Rectal smooth muscle tissue (tissue), 1 donor: ENCODE data around the gene ID2.

ENCODE experiments used
- H3K27ac ChIP-seq: one replicate; pipeline ENCODE4 v1.7.0; 2013; ENCODE audit warnings: low read depth, low read length, inconsistent platforms
- H3K27me3 ChIP-seq: one replicate; pipeline ENCODE4 v1.7.0; 2013; ENCODE audit warnings: low read length; ENCODE audit not compliant: control insufficient read depth, insufficient read depth
- H3K36me3 ChIP-seq: one replicate; pipeline ENCODE4 v1.7.0; 2013; ENCODE audit warnings: low read length; ENCODE audit not compliant: control insufficient read depth, insufficient read depth
- H3K4me1 ChIP-seq: one replicate; pipeline ENCODE4 v1.7.0; 2013; ENCODE audit warnings: low read length; ENCODE audit not compliant: control insufficient read depth, insufficient read depth
- H3K4me3 ChIP-seq: one replicate; pipeline ENCODE4 v1.7.0; 2013; ENCODE audit warnings: low read length
- H3K9ac ChIP-seq: one replicate; pipeline ENCODE4 v1.7.0; 2013; ENCODE audit warnings: low read length

The ID2 gene

DNA sequence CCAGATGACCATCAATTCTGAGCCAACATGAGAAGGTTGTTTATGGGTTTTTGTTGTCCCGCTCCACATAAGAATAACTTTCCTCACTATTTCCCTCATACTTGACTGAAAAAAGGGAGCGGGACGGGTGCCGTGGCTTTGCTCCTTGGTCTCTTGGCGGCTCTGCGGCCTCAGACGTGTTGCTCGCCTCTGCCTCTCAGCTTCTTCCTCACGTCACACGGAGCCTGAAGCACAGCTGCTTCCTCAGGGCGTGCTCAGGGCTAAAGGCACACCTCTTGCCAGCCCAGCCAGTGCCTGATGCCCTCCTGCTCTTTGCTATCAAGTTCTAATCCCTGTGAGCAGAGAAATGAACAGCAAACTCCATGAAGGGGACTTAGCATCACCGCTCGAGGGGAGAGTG lies 17.9 kb upstream of the ID2 start:
- no peak overlapping the region for H3K27ac ChIP-seq

DNA sequence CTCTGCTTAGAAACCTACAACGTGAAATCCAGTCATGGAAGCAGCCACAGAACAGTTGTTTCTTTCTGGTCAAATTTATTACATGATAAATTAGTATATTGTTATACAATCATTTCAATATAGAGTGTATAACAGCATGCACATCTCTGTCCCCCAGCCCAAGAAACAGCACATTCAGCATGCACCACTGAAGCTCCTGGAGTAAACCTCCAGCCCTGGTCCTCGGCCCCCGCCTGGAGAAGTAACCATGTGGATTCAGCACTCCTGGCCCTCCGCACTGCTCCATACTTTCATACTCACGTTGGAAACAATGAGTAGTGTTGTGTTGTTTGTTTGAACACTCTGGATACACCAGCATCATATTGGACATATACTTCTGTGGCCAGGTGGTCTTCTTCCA lies 15.3 kb upstream of the ID2 start:
- peaks cover 8% of the 10 kb centered on the region for H3K4me1 ChIP-seq
- H3K27me3 ChIP-seq = no peaks in the 10 kb centered on the region
- H3K9ac ChIP-seq = no peak overlapping the region
- H3K36me3 ChIP-seq = no peaks in the 10 kb centered on the region
- H3K27ac ChIP-seq = no peak overlapping the region
- no peak overlapping the region for H3K4me3 ChIP-seq

More for the DNA sequence above, 17.9 kb upstream of the ID2 start:
- no peak overlapping the region for H3K9ac ChIP-seq
- H3K4me3 ChIP-seq = no peak overlapping the region
- H3K36me3 ChIP-seq = no peaks in the 10 kb centered on the region
- H3K4me1 ChIP-seq = peaks cover 11% of the 10 kb centered on the region
- H3K27me3 ChIP-seq = no peaks in the 10 kb centered on the region

DNA sequence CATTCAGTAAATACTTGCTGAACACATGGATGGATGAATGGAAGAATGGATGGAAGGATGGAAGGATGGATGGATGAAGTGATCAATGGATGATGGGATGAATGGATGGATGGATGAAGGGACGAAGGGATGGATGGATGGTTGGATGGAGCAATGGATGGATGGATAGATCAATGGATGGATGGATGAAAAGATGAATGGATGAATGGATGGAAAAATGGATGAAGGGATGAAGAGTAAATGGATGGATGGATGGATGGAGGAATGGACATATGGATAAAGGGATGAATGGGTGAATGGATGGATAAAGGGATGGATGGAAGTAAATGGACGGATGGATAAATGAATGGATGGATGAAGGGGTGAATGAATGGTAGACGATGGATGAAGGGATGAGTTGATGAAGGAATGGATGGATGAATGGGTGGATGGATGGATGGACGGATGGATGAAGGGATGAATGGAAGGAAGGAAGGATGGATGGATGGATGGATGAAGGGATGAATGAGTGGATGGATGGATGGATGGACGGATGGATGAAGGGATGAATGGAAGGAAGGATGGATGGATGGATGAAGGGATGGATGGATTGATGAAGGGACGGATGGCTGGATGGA lies 13.9 kb upstream of the ID2 start:
- no peak overlapping the region for H3K4me3 ChIP-seq
- no peaks in the 10 kb centered on the region for H3K36me3 ChIP-seq
- no peak overlapping the region for H3K9ac ChIP-seq
- no peak overlapping the region for H3K27ac ChIP-seq
- H3K4me1 ChIP-seq = no peaks in the 10 kb centered on the region
- no peaks in the 10 kb centered on the region for H3K27me3 ChIP-seq

DNA sequence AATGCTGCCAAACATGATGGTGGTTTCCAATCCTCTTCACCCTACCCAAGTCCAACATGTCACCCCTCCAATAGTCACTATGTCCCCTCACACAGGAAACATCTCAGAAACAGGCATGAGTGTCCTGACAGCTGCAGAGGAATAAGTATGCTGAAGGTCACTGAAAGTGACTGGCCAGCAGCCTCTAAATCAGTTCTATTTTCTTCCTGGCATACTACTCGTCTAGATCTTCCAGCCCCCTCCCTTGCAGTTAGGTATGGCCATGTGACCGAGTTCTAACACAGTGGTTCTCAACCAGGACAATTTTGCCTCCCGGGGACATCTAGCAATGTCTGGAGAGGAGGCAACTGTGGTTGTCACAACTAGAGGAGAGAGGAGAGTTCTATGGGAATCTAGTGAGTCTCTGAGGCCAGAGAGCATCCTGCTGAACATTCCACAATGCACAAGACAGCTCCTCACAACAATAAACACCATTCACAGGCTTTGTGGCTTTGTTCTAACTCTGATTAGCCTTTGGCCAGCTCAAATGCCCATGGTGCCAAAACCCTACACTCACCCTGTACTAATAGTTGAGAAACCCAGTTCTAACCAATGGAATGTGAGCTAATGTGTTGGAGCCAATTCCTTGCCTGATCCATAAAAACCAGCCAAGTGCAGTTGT lies 12.6 kb upstream of the ID2 start:
- Histone ChIP-seq H3K4me3 (no peak overlapping the region), H3K27me3 (no peaks in the 10 kb centered on the region), H3K36me3 (no peaks in the 10 kb centered on the region), H3K9ac (no peak overlapping the region), H3K4me1 (no peaks in the 10 kb centered on the region), H3K27ac (no peak overlapping the region)

DNA sequence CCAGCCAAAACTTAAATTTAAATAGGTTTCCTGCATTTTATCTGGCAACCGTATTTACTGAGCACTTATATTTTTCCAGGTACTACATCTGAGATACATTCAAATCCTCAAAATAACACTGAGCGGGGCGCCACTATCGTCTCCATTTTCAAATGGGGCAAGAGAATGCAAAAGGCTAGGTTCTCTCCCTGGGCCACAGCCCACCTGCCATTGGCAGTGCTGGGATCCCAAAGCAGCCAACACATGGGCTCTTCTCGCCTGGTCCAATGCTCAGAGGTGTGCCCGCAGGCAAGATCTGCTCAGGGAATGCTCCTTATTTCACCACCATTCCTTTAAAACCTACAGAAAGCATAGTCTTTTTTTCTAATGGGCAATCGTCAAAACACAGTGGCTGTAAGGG lies 11.3 kb upstream of the ID2 start:
- H3K36me3 ChIP-seq = no peaks in the 10 kb centered on the region
- H3K9ac ChIP-seq = no peak overlapping the region
- H3K27me3 ChIP-seq = no peaks in the 10 kb centered on the region
- peaks cover under 1% of the 10 kb centered on the region for H3K4me1 ChIP-seq
- H3K27ac ChIP-seq = no peak overlapping the region
- H3K4me3 ChIP-seq = no peak overlapping the region

DNA sequence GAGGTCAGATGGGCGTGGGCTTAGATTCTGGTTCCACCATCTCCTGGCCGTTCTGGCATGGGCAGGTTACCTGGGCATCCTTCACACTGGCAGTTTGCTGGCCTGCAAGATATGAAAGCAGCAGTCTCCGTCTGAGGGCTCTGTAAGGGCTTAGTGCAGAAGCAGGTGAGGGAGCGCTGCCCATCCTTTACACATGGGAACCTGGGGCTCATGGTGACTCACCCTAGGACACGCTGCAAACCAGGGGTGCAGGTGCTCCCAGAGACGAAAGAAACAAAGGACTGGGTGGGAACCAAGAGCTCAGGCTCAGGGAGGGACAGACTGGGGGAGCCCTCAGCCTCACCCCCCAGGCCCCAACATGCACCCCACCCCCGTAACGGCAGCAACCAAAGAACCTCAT lies 10.7 kb upstream of the ID2 start:
- no peak overlapping the region for H3K4me3 ChIP-seq
- peaks cover 4% of the 10 kb centered on the region for H3K4me1 ChIP-seq
- H3K27me3 ChIP-seq = no peaks in the 10 kb centered on the region
- no peak overlapping the region for H3K9ac ChIP-seq
- no peak overlapping the region for H3K27ac ChIP-seq
- no peaks in the 10 kb centered on the region for H3K36me3 ChIP-seq

DNA sequence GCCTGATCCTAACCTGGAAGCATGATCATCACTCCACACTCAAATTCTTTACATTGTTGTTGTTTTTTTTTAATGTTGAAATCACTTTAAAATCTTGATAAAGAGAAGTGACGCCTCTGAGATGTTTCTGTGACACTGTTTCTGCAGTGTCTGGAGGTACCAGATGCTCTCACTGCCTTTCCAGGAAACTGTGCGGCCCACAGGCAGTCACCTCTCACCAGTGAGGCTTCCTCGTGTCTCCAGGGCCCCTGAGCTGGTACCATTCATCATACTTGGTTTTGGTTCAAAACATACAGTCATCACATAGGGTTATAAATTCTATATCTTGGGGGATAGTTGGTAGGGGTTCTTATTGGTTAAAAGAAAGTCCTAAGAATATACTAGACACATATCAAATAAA lies 10.1 kb upstream of the ID2 start:
- H3K27me3 ChIP-seq = no peaks in the 10 kb centered on the region
- no peak overlapping the region for H3K27ac ChIP-seq
- no peaks in the 10 kb centered on the region for H3K36me3 ChIP-seq
- H3K4me3 ChIP-seq = no peak overlapping the region
- H3K9ac ChIP-seq = no peak overlapping the region
- peaks cover 4% of the 10 kb centered on the region for H3K4me1 ChIP-seq

DNA sequence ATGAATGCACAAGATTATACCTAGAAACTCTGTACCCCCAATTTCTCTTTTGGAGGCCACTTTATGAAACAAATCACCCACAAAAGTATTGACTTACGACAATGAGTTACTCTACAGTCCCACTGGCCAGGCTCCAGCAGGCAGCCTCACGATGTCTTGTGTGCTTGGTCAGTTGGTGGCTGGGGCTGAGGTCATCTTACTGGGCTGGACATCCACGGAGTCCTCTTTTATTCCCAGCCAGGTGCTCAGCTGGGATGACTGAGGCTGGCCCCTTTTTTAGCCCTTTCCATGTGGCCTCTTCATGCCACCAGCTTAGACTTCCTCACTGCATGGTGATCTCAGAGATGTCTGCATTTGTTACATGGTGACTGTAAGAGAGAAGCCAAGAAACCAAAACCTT lies 8.9 kb upstream of the ID2 start:
- no peak overlapping the region for H3K27ac ChIP-seq
- no peak overlapping the region for H3K9ac ChIP-seq
- H3K4me3 ChIP-seq = no peak overlapping the region
- H3K4me1 ChIP-seq = peaks cover 8% of the 10 kb centered on the region
- H3K36me3 ChIP-seq = no peaks in the 10 kb centered on the region
- no peaks in the 10 kb centered on the region for H3K27me3 ChIP-seq

DNA sequence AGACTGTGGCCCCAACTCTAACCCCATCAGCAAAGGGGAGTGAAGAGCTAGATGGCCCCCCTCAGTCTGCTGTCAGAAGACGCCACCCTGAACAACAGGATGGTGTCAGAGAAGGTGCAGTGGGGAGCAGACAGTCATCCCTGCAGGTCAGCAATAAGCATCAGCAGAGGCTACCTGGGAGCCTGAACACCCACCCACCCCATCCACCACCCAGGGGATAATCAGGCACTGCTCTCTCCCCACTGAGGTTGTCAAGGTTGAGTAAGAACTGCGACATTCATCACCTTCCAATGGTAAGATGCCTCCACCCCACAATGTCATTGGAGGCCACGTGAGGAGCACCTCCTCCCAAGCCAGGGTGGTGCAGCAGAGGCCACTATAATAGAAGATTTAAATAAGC lies 8.5 kb upstream of the ID2 start:
- H3K4me1 ChIP-seq = peaks cover 8% of the 10 kb centered on the region
- no peak overlapping the region for H3K27ac ChIP-seq
- H3K36me3 ChIP-seq = no peaks in the 10 kb centered on the region
- no peak overlapping the region for H3K9ac ChIP-seq
- H3K4me3 ChIP-seq = no peak overlapping the region
- no peaks in the 10 kb centered on the region for H3K27me3 ChIP-seq

DNA sequence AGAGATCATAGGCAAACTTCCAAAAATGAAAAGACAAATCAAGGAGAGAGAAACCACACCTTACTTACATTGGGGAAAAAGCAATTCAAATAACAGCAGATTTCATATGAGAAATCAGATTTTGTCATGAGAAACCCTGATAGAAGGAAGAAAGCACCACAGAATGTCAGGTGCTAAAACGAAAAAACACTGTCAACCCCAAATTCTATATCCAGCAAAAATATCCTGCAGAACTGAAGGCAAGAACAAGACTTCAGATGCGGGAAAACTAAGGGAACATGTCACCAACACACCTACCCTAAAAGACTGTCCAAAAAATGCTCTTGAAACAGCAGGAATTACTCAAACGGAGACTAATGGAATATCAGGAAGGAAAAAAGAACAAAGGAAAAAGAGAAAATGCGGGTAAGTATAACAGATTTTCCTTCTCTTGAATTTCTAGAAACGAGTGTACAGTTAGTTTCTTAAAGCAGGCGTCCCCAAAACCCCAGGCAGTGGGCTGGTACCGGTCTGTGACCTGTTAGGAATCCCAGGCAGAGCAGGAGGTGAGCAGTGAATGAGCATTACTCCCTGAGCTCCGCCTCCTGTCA lies 7.3 kb upstream of the ID2 start:
- H3K36me3 ChIP-seq = no peaks in the 10 kb centered on the region
- H3K4me3 ChIP-seq = no peak overlapping the region
- peaks cover 8% of the 10 kb centered on the region for H3K4me1 ChIP-seq
- no peaks in the 10 kb centered on the region for H3K27me3 ChIP-seq
- H3K27ac ChIP-seq = no peak overlapping the region
- H3K9ac ChIP-seq = no peak overlapping the region

DNA sequence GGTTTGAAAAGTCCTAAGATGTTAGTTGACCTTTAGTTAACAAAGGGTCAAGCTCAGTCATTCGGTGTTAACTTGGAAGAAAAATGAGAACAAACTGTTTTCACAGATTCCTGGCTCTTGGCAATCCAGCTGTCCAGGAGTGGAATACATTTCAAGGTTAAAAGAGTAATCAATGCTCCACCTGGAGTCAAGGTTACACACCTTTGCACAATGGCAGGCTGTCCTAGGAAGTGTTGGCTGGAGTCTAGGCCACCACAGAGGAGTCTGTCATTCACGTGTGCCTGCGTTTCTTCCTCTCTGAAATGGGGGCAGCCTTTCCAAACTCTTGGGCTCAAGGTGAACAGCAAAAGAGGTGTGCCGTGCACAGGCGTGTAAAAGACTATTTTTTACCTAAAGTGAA lies 6.3 kb upstream of the ID2 start:
- Histone ChIP-seq H3K27ac (peak overlapping the region; percentile 99), H3K27me3 (no peaks in the 10 kb centered on the region), H3K9ac (no peak overlapping the region), H3K4me1 (peaks cover 13% of the 10 kb centered on the region), H3K4me3 (no peak overlapping the region), H3K36me3 (no peaks in the 10 kb centered on the region)

DNA sequence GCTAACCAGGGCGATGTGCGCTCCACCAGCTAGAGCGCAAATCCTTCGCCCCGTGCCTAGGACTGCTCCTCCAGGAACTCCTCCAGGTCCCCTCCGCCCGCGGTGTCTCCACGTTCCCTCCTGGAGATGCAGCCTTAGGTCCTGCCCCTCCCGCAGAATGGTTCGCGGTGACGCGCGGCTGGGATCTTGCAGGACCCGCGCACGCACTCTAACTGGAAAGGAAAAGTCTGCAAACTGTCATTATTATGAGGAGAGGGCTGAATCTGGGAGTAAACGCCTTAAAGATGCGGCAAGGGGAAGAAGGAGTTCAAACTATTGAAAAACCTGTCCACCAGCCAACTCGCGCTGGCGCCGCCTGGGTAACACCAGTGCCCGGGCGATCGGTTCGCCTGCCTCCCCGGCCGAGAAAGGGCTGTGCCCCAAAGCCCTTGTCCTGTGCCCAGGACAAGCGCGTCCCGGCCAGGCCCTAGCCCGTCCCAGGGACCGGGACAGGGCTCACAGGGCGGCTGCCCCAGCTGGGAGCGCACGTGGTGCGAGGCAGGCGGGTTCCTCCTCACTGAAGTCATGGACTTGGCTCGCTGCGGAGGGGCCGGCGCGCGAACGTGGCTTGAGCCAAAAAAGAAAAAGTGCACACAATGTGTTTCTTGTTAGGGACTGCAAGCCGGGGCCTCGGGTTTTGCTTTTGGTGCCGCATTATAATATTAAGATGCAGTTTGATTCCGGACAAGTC lies 5.5 kb upstream of the ID2 start:
- peaks cover 16% of the 10 kb centered on the region for H3K4me1 ChIP-seq
- H3K27me3 ChIP-seq = no peaks in the 10 kb centered on the region
- peak overlapping the region; percentile 45 for H3K9ac ChIP-seq

More for the DNA sequence above, 5.5 kb upstream of the ID2 start:
- Histone ChIP-seq H3K36me3 (no peaks in the 10 kb centered on the region), H3K27ac (peak overlapping the region; percentile 99), H3K4me3 (peak overlapping the region; percentile 60)
